HG03378 (cell line): Measurements from ENCODE around the gene PCNT.
"Not testable (repeated sequence)": the region's sequence is repeated elsewhere in the genome, so short reads cannot be mapped to it uniquely, and the experiment has no call there.

Experiments used
- ATAC-seq: cut with Tn5 transposase; IDR thresholded peaks from one replicate; pipeline ENCODE4 v1.9.1; 2021; ENCODE audit warnings: mild to moderate bottlenecking, moderate library complexity; ENCODE audit not compliant: unreplicated experiment

PCNT gene

GRCh38 chr21:46424621-46425020 is 100.7 kb downstream of the PCNT start:
- ATAC-seq, result no peak

GRCh38 chr21:46425041-46425440 is 101.1 kb downstream of the PCNT start:
- no peak for ATAC-seq

- ATAC-seq, result no peak
Observed at GRCh38 chr21:46425571-46425970, 101.6 kb downstream of the PCNT start.

DNA sequence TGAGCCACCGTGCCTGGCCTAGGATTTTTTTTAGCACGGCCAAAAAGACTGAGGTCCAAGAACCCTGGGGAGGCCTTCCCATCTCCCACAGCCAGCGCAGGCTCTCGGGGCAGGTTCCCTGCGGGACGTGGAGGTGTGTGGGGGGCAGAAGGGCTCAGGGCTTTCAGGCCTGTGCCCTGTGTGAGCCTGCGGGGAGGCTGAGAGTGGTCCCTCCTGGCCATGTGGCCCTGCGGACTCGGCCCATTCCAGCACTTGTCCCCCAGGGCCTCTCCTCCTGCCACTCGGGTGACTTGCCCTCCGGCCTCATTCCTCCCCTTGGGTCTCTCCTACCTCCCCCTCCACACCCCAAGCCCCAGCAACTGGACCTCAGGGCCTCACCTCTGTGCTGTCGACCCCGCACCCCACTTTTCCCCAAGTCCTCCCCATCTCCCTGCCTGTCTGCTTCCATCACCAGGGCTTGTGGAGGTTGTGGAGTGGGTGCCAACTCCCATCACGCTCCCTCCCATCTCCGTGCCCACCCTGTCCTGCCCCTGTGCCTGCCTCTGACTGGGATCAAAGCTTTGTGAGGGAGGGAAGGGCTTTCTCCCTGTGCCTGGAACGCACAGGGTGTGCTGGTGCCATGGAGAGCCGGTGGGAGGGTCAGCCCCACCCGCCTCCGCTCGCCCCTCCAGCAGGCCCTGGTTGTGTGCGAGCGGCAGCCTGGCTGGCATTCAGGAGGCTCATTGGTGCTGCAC is 102.5 kb downstream of the PCNT start:
- no peak for ATAC-seq

DNA sequence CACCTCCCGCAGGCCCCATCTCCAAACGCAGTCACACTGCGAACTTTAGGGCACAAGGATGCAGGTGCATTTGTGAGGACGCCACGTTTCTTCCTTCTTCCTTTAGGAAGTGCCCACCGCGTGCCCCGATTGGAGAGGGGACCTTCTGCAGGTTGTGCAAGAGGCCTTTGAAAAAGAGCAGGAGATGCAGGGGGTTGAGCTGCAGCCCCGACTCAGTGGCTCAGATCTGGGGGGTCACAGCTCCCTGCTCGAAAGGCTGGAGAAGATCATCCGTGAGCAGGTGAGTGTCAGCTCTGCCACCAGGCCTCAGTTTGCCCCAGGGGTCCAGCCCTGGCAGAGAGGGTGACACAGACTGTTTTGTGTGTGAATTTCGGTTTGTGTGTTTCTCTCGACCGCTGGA is 103.6 kb downstream of the PCNT start:
- no peak for ATAC-seq

DNA sequence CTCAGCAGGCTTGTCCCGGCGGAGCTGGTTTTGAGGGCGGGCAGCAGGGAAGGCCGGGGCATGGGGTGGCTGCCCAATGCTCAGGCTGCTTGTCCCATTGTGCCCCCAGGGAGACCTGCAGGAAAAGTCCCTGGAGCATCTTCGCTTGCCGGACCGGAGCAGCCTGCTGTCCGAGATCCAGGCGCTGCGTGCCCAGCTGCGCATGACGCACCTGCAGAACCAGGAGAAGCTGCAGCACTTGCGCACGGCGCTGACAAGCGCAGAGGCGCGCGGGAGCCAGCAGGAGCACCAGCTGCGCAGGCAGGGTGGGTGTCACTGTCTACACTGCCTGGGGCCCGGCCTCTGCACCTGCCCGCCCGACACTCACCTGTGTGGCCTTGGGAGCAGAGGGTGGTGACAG is 104.3 kb downstream of the PCNT start:
- ATAC-seq, result no peak

DNA sequence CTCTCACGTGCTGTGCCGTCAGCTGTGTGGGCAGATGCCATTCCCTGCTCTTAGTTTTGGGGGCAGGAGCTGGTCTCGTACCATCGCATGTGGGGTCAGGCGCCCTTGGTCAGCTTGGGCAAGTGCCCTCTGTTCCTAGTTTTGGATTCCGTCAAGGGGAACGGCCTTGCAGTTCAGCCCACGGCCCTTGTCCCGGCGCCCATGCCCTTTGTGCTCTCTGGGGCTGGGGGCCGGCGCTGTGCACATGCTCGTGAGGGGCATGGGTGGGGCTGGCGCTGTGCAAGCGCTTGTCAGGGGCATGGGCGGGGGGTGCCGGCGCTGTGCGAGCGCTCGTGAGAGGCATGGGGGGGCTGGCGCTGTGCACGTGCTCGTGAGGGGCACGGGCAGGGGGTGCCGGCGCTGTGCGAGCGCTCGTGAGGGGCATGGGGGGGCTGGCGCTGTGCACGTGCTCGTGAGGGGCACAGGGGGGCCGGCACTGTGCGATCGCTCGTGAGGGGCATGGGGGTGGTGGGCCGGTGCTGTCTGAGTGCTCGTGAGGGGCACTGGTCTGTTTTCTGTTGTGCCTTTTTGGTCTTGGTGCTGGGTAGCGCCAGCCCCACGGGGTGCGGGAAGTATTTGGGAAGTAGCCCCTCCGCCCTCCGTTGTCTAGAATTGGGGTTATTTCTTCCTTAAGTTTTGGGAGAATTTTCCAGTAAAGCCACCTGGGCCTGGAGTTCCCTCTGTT is 105.2 kb downstream of the PCNT start:
- no peak for ATAC-seq

DNA sequence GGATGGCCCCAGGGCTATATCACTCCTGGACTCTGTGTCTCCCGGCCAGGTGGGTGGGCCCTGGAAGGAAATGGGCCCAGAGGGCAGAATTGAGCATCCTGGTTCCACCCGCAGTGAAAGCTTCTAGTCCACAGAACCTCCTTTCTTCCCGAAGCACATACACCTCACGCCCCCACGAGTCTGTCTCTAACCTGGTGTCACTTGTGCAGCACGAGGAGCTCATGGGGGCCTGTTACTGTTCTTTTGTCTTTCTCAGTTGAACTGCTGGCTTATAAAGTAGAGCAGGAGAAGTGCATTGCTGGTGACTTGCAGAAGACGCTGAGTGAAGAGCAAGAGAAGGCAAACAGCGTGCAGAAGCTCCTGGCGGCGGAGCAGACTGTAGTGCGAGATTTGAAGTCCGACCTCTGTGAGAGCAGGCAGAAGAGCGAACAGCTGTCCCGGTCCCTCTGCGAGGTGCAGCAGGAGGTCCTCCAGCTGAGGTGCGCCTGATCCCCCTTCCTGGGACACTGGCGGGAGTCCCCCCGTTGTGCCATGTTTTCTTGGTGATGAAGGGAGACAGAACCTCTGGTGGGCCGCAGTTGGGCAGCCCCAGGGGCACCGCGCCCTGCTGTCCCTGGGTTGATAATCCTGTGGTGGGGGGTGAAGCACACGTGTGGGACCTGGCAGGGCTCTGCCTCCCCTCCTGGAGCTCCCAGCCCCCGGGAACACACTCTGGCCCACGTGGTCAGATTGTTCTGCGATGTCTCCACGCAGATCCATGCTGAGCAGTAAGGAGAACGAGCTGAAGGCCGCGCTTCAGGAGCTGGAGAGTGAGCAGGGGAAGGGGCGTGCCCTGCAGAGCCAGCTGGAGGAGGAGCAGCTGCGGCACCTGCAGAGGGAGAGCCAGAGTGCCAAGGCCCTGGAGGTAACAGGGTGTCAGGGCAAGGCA is 106.1 kb downstream of the PCNT start:
- no peak for ATAC-seq

GRCh38 chr21:46431448-46431847 is 107.5 kb downstream of the PCNT start:
- ATAC-seq, result no peak

GRCh38 chr21:46431884-46432488 is 108.0 kb downstream of the PCNT start:
- ATAC-seq, result no peak

DNA sequence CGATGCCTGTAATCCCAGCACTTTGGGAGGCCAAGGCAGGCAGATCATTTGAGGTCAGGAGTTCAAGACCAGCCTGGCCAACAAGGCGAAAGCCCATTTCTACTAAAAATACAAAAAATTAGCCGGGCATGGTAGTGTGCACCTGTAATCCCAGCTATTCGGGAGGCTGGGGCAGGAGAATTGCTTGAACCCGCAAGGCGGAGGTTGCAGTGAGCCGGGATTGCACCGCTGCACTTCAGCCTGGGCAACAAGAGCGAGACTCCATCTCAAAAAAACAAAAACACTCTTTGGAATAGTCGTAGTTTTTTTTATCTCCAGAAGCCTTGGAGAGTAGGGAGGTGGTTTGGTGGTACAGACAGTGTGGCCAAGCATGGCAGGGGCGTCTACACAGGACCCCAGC is 109.2 kb downstream of the PCNT start:
- ATAC-seq, result not testable (repeated sequence)

- no peak for ATAC-seq
Observed at GRCh38 chr21:46434322-46434958, 110.5 kb downstream of the PCNT start.

DNA sequence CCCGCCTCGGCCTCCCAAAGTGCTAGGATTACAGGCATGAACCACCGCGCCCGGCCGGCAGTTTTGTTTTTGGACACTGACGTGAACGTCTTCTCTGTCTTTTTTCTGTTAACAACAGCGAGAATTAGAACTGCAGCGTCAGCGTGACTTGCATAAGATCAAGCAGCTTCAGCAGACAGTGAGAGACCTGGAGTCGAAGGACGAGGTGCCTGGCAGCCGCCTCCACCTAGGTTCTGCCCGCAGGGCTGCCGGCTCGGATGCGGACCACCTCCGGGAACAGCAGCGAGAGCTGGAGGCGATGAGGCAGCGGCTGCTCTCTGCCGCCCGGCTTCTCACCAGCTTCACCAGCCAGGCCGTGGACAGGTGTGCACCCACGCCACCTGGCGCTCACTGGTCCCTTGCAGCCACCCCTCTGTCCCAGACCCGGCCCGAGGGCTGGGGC is 111.9 kb downstream of the PCNT start:
- no peak for ATAC-seq

- no peak for ATAC-seq
Observed at GRCh38 chr21:46436621-46437020, 112.7 kb downstream of the PCNT start.

DNA sequence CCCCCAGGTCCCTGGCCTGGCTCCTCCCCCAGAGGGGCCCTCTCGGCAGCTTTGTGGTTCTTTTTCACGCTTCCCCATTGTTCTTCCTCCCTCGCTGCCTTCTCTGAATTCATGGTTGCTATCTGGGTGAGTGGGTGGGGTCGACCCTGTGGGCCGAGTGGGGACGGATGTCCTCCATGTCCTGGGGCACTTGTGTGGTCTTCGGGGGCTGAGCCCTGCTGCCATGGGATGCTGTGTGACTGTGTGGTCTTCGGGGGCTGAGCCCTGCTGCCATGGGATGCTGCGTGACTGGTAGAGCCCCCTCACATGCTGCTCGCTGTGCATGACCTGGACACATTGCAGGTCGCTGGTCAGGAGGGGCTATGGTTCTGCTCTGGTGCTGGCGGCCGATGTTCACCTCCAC is 113.1 kb downstream of the PCNT start:
- no peak for ATAC-seq

DNA sequence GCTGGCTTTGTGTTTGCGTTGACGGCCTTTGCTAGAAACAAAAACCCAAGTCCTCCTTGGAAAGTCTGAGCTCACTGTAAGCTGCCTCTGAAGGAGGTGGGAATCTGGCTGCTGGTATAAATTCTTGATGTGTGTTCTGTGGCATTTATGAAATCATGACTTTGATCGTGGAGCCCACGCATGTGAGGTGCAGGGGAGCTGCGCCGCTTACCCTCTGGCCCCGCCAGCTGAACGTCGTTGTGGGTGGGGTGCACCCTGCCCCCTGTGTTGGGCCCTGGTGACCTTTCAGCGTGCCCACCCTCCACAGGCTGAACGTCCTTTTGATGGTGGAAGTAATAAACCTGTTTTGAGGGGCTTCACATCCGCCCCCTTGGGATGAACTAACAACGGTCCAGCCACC is 113.6 kb downstream of the PCNT start:
- no peak for ATAC-seq

DNA sequence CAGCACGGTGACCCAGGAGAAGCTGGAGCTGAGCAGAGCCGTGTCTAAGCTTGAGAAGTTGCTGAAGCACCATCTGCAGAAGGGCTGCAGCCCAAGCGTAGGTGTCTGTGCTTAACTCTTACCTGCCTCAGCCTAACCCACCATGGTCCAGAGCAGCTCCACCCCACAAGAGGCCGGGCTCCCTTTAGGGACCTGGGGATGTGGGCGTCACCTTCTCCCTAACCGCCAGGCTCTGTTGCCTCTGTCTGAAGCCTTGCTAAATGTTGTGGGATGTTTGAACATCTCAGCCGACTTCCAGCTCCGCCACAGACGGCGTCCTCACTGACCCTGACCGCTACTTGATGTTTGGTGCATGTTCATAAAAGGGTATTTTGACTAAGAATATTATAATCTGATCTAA is 114.3 kb downstream of the PCNT start:
- ATAC-seq, result no peak

- ATAC-seq, result no peak
Observed at GRCh38 chr21:46439906-46440305, 116.0 kb downstream of the PCNT start.

GRCh38 chr21:46441331-46441730 is 117.4 kb downstream of the PCNT start:
- no peak for ATAC-seq

- no peak for ATAC-seq
Observed at GRCh38 chr21:46441961-46442498, 118.1 kb downstream of the PCNT start.
